ENCODE results near the gene ITGB6. TPM values are rescaled to one million over a fixed set of nuclear protein-coding genes. Genes with fewer than 3 reads are reported as not detected.

ITGB6 gene
- total RNA-seq, 1 donor from 2014 or later, result 5.0 TPM

- ATAC-seq (no peak), DNase-seq (ENCODE audit: missing footprints) (no peak)
- intact Hi-C loops (cut with DNase I), result no loop called here
These were observed 126.7 kb downstream of the ITGB6 start for GRCh38 chr2:160073284-160073888.

GRCh38 chr2:160068906-160069305 lies 131.2 kb downstream of the ITGB6 start:
- DNase-seq (ENCODE audit: missing footprints) (no peak), ATAC-seq (no peak)
- intact Hi-C loops (cut with DNase I), result no loop called here

GRCh38 chr2:160064916-160065315 lies 135.2 kb downstream of the ITGB6 start:
- intact Hi-C loops (cut with DNase I), result no loop called here
- peak; percentile 38 for ATAC-seq
- DNase-seq (ENCODE audit: missing footprints), result no peak

GRCh38 chr2:160063879-160064612 lies 136.0 kb downstream of the ITGB6 start:
- peak; percentile 51 for ATAC-seq
- intact Hi-C loops (cut with DNase I), result no loop called here
- no peak for DNase-seq (ENCODE audit: missing footprints)

- no peak for ATAC-seq
- intact Hi-C loops (cut with DNase I), result no loop called here
- DNase-seq (ENCODE audit: missing footprints), result no peak
These were observed 136.8 kb downstream of the ITGB6 start for GRCh38 chr2:160063271-160063670.

- DNase-seq (ENCODE audit: missing footprints) (peak; percentile 78), ATAC-seq (peak; percentile 66)
- intact Hi-C loops (cut with DNase I), result no loop called here
These were observed 137.6 kb downstream of the ITGB6 start, which contains the start of gene PLA2R1 for GRCh38 chr2:160062292-160063005. TSS of gene PLA2R1 (minus strand) at chr2:160062615. CDS start at chr2:160062403, 212 bp downstream.

GRCh38 chr2:160061944-160062291 lies 138.2 kb downstream of the ITGB6 start:
- intact Hi-C loops (cut with DNase I), result no loop called here
- DNase-seq (ENCODE audit: missing footprints) (no peak), ATAC-seq (peak; percentile 2)

GRCh38 chr2:160061533-160061932 lies 138.5 kb downstream of the ITGB6 start:
- DNase-seq (ENCODE audit: missing footprints) (peak; percentile 50), ATAC-seq (no peak)
- intact Hi-C loops (cut with DNase I), result no loop called here

GRCh38 chr2:160060297-160060696 lies 139.8 kb downstream of the ITGB6 start:
- ATAC-seq, result no peak
- intact Hi-C loops (cut with DNase I), result loop anchor here (1.0 kb wide), 1 partner anchor 22 kb away; no protein-coding TSS in a partner anchor
- DNase-seq (ENCODE audit: missing footprints), result no peak

GRCh38 chr2:160057356-160057755 lies 142.7 kb downstream of the ITGB6 start:
- no peak for ATAC-seq
- no peak for DNase-seq (ENCODE audit: missing footprints)
- intact Hi-C loops (cut with DNase I), result no loop called here

GRCh38 chr2:160055726-160056108 lies 144.4 kb downstream of the ITGB6 start:
- intact Hi-C loops (cut with DNase I), result no loop called here
- ATAC-seq (no peak), DNase-seq (ENCODE audit: missing footprints) (no peak)

- no peak for ATAC-seq
- intact Hi-C loops (cut with DNase I), result no loop called here
- no peak for DNase-seq (ENCODE audit: missing footprints)
These were observed 144.9 kb downstream of the ITGB6 start for GRCh38 chr2:160054984-160055725.

GRCh38 chr2:160053946-160054345 lies 146.1 kb downstream of the ITGB6 start:
- intact Hi-C loops (cut with DNase I), result no loop called here
- DNase-seq (ENCODE audit: missing footprints) (no peak), ATAC-seq (no peak)

GRCh38 chr2:160052531-160052930 lies 147.5 kb downstream of the ITGB6 start:
- DNase-seq (ENCODE audit: missing footprints), result no peak
- no peak for ATAC-seq
- intact Hi-C loops (cut with DNase I), result no loop called here

- ATAC-seq (no peak), DNase-seq (ENCODE audit: missing footprints) (no peak)
- intact Hi-C loops (cut with DNase I), result no loop called here
These were observed 148.7 kb downstream of the ITGB6 start for GRCh38 chr2:160051371-160051800.

- no peak for DNase-seq (ENCODE audit: missing footprints)
- intact Hi-C loops (cut with DNase I), result no loop called here
- ATAC-seq, result no peak
These were observed 149.9 kb downstream of the ITGB6 start for GRCh38 chr2:160050147-160050546.
